AG08396 (cell line): ENCODE measurements around the gene PKD2.
"Not testable (repeated sequence)": the region's sequence is repeated elsewhere in the genome, so short reads cannot be mapped to it uniquely, and the experiment has no call there.

Source experiments
- DNase-seq: peaks from one replicate; pipeline ENCODE4 v3.0.0; 2012; ENCODE audit warnings: low spot score, mixed read lengths

The PKD2 gene

DNA sequence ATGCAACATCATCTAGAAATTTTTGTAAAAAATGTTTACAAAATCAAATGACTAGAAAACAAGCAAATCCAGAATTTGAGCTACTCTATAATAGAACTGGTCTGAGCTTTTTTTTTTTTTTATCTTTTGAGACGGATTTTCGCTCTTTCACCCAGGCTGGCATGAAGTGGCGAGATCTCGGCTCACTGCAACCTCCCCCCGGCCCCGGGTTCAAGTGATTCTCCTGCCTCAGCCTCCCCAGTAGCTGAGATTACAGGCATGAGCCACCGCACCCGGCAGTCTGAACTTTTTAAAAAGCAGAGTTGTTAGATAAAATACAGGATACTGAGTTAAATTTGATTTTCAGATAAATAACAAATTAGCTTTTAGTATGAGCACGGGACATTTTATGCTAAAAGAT, 20.9 kb upstream of the PKD2 start:
- DNase-seq = no peak

DNA sequence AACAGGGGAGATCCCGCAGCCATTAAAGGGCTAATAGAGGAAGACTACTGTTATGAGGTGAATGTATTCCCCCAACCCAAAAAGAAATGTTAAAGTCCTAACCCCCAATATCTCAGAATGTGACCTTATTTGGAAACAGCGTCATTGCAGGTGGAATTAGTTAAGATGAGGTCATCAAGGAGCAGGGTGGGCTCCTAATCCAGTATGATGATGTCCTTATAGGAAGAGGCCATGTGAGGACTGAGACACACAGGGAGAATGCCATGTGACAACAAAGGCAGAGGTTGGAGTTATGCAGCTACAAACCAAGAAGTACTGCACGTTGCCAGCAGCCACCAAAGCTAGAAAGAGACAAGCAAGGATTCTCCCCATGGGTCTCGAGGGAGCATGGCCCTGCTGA, 17.7 kb upstream of the PKD2 start:
- DNase-seq = no peak

DNA sequence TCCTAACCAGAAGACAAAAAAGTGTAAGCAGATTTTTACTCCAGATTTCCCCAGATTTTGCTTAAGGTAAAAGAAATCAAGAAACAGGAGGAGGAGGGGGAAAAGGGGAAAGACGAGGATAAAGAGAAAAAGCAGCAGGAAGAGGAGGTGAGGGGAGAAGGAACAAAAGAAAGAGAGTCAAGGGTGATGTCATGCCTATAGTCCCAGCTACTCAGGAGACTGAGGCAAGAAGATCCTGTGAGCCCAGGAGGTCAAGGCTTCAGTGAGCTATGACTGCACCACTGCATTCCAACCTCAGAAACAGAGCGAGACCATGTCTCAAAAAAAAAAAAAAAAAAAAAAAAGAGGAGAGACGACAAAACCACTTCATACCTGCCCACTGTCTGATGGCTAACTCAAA, 12.0 kb upstream of the PKD2 start:
- DNase-seq = no peak

DNA sequence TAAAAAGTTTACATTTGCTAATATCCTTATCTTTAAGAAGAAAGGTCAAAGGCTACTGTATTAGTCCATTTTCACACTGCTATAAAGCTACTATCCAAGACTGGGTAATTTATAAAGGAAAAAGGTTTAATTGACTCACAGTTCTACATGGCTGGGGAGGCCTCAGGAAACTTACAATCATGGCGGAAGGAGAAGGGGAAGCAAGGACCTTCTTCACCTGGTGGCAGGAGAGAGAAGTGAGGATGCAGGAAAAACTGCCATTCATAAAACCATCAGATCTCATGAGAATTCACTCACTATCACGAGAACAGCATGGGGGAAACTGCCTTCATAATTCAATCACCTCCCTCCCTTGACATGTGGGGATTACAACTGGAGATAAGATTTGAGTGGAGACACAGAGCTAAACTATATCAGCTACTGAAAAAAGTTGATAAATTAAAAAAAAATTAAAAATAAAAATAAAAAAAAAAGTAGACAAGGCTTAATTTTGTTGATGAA, 8.2 kb upstream of the PKD2 start:
- not testable (repeated sequence) for DNase-seq

DNA sequence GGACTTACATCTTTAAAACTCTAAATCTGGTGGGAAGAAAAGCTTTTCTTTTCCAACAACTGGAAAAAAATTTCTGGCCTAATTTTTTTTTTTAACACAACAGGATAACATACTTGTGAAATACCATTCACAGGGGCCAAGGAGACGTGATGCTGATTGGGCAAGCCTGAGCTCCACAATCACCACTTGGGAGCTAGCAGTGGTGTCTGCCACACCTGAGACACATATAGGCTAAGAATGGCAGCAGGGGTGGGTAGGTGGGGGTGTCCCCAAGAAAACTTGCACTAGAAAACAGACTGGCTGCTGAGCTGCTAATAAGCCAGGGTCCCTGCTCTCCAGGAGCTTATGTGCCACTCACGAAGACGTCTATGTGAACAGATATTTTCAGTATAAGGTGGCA, 5.6 kb upstream of the PKD2 start:
- DNase-seq = no peak

DNA sequence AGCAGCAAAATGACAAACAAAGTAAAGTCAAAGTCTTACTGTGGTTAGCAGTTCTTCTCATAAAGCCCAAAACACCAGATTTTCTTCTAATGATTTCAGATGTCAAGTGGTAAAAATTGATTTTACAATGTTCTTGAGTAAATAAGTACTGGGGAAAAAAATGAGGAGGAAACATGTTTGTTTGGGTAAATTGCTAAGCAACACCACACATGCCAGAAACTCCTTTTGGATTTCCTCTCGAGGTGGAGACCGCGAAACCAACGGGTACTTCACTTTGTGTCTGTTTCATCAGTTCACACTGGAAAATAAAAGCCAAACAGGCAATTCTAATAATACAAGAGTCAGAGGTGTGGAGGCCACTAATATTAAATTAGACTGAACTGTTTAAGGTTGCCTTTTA, 4.6 kb upstream of the PKD2 start:
- DNase-seq = no peak

DNA sequence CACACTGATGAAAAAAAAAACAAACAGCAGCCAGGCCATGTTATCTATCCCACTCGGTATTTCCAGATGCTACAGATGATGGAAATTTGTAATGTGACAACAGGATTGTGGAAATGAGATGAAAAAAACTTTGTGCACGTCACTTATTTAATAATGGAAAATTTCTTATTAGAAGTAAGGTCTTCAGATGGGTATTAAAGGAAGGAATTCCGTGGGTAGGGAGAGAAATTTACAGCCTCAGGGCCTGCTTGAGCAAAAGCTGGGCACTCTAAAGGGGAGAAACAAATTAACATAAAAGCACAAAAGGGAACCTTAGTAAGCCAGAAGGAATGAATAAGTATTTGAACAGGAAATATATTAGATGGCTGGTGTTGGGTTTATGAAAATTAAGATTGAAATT, 4.2 kb upstream of the PKD2 start:
- DNase-seq = no peak

DNA sequence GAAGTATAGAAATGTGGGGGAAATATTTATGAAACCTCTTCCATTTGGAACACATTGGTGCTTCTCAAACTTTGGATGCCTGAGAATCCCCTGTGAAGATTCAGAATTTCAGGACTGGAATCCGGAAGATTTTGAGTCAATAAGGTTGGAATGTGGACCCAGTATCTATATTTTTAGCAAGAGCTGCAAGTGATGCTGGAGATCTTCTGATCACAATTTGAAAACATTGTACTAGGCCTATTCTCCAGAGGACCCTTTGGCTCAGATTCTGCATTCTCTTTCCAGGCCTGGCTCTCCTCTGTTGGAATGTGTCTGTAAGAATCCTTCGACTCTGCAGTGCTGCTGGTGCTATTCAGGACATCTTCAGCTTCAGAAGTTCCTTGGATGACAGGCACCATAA, 2.4 kb upstream of the PKD2 start:
- no peak for DNase-seq

DNA sequence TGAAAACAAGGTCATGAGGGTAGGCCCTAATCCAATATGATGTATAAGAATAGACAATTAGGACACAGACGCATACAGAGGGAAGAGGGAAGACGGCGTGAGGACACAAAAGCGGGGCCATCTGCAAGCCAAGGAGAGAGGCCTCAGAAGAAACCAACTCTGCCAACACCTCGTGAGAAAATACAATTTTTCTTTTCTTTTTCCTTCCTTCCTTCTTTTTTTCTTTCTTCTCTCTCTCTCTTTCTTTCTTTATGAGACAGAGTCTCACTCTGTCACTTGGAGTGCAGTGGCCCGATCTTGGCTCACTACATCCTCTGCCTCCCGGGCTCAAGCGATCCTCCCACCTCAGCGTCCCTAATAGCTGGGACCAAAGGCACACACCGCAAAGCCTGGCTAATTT, 1.5 kb upstream of the PKD2 start:
- DNase-seq = no peak

DNA sequence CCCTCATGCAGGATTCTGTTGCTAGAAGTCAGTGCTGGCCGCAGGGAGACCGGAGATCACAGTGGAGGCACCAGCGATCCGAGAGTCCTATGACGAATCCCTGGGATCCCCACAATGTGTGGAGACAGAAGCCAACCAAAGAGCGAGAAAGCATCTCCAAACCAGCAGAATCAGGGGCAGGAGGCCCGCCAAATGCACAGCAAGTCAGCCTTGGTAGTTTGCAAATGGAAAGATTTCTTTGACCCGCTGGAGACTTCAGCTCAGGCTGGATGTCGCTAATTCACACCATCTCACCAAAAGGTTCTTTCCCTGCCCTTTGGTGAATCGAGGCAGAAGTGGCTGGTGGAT, 505 bp upstream of the PKD2 start:
- DNase-seq = no peak

DNA sequence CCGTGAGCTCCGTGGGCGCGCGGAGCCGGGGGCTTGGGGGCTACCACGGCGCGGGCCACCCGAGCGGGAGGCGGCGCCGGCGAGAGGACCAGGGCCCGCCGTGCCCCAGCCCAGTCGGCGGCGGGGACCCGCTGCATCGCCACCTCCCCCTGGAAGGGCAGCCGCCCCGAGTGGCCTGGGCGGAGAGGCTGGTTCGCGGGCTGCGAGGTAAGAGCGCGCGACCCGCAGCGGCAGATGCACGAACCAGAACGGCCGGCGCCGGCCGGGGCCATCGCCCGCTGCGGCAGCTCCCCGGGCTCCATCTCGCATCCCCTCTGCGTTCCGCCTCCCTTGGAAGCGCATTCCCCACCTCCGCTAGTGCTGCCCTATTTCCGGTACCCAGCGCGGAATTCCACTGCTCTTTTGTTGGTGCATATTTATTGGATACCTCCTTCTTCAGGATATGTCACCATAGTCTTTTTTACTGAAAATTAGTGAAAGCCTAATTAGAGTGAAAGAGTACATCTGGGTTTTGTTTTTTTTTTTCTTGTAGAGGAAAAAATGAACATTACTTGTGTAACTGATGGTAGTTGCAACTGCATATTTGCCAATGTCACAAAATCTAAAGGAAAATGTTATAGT, 797 bp downstream of the PKD2 start:
- DNase-seq = peak; percentile 58

DNA sequence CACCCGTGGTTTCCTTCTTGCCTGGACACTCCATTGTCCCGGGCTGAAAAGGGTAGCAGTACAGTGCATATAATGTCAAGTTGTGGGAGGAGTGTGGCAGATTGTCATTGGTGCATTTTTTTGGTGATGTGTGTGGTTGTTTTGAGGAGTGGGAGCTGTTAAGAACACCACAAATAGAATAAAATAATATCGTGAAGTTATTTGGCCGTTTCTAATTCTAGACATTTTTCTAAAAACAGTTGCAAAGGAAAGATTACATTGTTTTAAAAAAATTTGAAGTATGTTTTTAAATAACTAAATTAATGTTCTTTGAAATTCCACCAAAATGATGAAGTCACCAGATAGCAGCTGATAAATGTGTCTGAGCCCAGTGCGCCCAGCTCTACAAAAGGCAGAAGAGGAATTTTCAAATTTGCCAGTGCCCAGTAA, 1.3 kb downstream of the PKD2 start:
- peak; percentile 27 for DNase-seq

DNA sequence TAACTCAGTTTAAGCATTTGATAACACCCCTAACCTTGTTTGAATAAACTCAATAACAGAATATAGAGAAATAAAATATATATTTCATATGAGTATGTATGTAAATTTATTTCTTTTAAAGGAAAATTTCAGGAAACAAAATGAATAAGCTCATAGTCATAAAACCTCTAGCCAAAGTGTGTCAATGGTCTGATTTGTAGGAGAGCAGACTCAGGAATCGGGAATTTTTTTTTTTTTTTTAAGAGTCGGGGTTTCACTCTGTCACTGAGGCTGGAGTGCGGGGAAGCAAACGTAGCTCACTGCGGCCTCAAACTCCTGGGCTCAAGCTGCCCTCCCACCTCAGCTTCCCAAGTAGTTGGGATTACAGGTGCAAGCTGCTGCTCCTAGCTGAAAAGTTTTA, 2.4 kb downstream of the PKD2 start:
- DNase-seq = no peak

DNA sequence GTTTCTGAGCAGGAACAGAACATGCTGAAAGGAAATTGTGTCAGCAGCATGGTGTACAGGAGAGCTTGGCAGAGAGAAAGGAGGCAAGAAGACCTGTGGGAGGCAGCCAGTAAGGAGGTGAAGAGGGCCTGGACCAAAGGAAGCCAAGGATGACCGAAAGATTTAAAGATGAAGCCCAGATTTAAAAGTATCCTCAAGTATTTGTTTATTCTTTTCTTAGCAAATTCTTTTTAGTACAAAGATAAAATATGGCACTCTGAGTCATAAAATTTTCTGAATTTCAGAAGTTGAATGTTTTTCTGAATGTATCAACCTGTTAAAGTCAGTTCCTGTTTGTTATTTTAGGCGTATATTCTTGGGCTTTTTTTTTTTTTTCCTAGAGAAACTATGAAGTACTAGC, 3.5 kb downstream of the PKD2 start:
- no peak for DNase-seq

DNA sequence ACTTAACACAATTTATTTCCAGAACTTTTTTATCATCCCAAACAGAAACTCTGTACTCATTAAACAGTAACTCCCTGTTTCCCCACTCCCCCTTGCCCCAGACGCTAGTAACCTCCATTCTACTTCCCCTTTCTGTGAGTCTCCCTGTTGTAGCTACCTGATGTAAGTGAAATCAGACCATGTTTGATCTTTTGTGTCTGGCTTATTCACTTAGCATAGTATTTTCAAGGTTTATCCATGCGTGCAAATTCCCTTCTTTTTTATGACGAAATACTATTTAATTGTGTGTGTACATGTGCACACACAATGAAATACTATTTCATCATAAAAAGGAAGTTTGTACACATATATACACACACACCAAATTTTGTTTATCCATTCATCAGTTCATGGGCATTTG, 5.2 kb downstream of the PKD2 start:
- DNase-seq = no peak

DNA sequence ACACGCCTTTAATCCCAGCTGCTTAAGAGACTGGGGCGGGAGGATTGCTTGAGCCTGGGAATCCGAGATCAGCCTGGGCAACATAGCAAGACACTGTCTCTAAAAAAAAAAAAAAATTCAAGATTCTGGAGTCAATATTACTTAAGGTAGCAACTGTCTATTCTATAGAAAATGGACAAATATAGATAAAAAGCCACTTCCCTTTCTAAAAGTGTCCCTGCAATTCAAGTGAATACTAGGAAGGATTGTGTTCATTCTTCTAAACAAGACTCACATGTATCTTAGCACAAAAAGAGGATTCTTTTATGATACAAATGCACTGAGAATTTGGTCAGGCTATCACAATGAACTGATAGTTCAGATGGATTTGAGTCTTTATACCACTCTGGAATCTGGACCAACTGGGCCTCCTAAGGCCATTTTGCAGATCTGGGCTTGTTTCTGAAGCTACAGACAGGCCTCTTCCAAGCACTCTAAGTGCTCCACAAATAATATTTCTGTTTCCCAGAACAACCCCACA, 7.0 kb downstream of the PKD2 start:
- no peak for DNase-seq

DNA sequence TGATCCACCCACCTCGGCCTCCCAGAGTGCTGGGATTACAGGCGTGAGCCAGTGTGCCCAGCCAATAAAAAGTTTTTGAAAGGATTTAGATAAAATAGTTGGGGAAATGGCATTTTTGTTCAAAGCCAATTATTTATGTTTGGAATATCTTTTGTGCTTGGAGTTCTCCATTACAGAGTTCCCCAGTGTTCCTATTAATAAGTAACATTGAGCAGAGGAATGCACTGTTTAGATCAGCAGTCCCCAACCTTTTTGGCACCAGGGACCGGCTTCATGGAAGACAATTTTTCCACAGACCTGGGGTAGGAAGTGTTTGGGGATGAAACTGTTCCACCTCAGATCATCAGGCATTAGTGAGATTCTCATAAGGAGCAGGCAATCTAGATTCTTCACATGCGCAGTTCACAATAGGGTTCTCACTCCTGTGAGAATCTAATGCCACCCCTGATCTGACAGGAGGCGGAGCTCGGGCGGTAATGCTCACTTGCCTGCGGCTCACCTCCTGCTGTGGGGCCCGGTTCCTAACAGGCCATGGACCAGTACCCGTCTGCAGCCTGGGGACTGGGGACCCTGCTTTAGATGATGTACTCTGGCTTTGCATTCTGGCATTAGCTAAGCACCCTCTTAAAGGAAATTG, 8.3 kb downstream of the PKD2 start:
- DNase-seq = no peak

DNA sequence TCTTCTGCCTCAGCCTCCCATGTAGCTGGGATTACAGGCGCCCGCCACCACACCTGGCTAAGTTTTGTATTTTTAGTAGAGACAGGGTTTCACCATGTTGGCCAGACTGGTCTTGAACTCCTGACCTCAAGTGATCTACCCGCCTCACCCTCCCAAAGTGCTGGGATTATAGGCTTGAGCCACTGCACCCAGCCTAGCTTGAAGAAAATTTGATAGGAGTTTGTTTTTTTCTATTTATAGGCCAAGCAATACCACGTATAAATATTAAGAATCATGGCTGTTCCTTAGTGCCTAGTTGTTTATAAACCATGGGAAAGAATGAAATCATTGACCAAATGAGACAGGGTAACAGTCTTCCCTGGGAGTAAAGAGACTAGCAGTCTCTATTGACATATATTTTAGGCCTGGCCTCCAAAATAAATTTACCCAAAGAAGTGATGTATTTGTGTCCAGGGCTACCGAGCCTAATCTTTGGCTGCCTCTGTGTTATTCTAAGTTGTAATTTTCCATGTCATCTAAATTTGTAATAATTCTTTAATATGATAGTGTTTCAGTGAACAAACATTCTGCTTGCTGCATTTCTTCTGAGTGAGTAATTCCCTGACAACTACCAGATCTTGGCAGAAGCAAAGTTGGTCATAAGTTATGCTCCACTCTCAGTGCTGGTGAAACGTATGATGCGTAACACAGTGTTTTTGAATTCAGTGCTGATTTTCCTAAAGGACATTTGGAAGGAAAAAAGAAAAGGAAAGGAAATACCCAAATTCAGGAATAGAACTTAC, 10.3 kb downstream of the PKD2 start:
- DNase-seq = peak; percentile 80

DNA sequence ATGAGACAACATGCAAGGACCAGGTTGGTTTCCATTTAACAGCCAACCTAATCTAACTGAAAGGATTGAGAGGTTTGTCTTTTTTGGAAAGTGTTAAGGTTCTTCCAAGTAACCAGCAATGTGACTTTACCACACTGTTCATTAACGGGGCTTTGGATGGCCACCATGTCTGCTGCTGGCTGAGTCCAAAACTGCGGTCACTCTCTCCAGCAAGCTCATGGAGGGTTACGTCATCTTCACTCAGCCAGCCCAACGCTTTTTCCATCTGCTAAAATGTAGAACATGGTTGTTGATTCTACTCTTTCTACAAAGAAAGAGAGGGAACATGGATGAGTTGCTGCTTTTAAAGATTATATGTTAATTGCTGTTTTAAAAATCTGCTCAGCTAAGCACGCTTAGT, 11.0 kb downstream of the PKD2 start:
- DNase-seq = peak; percentile 67

DNA sequence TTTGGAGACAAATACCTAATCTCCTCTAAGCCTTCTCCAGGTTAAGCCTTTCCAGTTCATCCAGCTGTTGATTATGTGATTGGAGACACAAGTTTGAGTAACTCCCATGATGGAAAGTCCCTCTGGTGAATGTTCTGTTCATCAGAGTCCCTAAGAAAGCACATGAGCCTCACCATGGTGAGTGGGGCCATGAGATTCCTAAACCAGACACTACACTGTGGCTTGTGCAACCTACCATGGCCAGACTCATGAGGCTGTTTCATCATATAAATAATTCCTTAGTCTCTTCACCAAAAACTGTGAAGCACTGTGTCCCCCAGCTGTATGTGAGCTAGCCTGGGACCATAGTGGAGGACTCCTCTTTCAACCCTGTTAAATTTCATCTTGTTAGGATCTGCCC, 14.4 kb downstream of the PKD2 start:
- no peak for DNase-seq

DNA sequence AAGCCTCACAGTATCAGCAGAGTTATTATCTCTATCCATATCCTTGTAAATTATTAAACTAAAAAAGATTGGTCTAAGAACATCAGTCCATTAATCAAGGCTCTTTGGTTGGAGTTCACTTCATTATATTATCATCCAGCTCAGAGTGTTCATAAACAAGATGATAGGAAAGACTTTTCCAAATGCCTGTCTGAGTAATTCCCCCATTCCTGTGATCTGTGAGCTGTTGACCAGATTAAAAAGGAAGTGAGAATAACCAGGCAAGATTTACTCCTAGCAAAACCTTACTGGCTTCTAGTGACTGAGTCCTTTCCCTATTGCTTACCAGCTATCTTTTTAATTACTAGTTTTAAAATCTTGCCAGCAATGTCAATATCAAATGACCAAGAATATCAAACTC, 14.9 kb downstream of the PKD2 start:
- no peak for DNase-seq

DNA sequence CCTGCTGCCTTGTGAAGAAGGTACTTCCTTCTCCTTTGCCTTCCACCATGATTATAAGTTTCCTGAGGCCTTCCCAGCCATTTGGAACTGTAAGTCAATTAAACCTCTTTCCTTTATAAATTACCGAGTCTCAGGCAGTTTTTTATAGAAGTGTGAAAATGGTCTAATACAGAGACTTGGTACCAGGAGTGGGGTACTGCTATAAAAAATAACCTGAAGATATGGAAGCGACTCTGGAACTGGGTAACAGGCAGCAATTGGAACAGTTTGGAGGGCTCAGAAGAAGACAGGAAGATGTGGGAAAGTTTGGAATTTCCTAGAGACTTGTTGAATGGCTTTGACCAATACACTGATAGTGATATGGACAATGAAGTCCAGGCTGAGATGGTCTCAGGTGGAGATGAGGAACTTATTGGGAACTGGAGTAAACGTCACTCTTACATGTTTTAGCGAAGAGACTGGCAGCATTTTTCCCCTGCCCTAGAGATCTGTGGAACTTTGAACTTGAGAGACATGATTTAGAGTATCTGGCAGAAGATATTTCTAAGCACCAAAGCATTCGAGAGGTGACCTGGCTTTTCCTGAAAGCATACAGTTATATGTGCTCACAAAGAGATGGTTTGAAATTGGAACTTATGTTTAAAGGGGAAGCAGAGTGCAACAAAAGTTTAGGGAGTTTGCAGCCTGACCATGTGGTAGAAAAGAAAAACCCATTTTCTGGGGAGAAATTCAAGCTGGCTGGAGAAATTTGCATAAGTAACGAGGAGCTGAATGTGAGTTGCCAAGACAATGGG, 18.6 kb downstream of the PKD2 start:
- DNase-seq = not testable (repeated sequence)
